GM12878 (cell line): ENCODE measurements around the gene ULK4. TPM values are rescaled to one million over a fixed set of nuclear protein-coding genes. Genes with fewer than 3 reads are reported as not detected.
"Not testable (repeated sequence)": the region's sequence is repeated elsewhere in the genome, so short reads cannot be mapped to it uniquely, and the experiment has no call there.

ENCODE experiments used
- ATAC-seq: fragments of 200-7000 bp; cut with Tn5 transposase; 3 replicates; pipeline ENCODE4 v1.9.1; 2020; ENCODE audit warnings: mild to moderate bottlenecking, moderate library complexity
- BruUV-seq: library from RNA; stranded (reverse); fragments of 400-500 nt; replicated peaks from 2 replicates; lab custom pipeline; 2021; lab: Mats Ljungman, UMichigan
- CTCF ChIA-PET: fragments of 300-600 bp; sonication (Branson Sonifier 250); formaldehyde crosslinking; extraction: SDS; loops from one replicate; lab custom pipeline; 2021; ENCODE audit warnings: inconsistent platforms; lab: Yijun Ruan, JAX
- POLR2A ChIA-PET: fragments of 350-600 bp; formaldehyde crosslinking; extraction: SDS; loops from one replicate; lab custom pipeline; 2021; ENCODE audit warnings: inconsistent platforms; lab: Charles Lee
- RAD21 ChIA-PET: fragments of 300-600 bp; sonication (Branson Sonifier 250); formaldehyde crosslinking; loops from one replicate; lab custom pipeline; 2023; ENCODE audit warnings: antibody characterized with exemption; ENCODE audit not compliant: unreplicated experiment; lab: Charles Lee
- SMC1A ChIA-PET: fragments of 300-600 bp; sonication (Branson Sonifier 250); formaldehyde crosslinking; loops from one replicate; lab custom pipeline; 2023; ENCODE audit not compliant: unreplicated experiment, uncharacterized antibody; lab: Charles Lee
- DNase-seq: peaks from one replicate; pipeline ENCODE4 v3.0.0-alpha.2; 2011; ENCODE audit warnings: low read depth, low spot score
- FAIRE-seq: peaks from 3 replicates; lab custom pipeline; 2011; peaks lifted over from hg19 to GRCh38; lab: Jason Lieb, UNC
- H2AFZ ChIP-seq: 2 replicates; pipeline ENCODE4 v1.6.0; 2011; ENCODE audit warnings: low read depth, low read length, control low read depth; ENCODE audit not compliant: control insufficient read depth
- H3K27ac ChIP-seq: 2 replicates; pipeline ENCODE4 v1.5.1; 2011; ENCODE audit warnings: control low read depth; ENCODE audit not compliant: control insufficient read depth, insufficient read depth
- H3K27me3 ChIP-seq, 2 experiments: replicated peaks in 1 of 2; 2 replicates each; pipeline versions ENCODE4 v1.6.0 to v1.6.1; 2011; ENCODE audit warnings: low read length in 1 of 2; ENCODE audit not compliant: control insufficient read depth in 2 of 2, insufficient read depth in 2 of 2
- H3K36me3 ChIP-seq, 2 experiments: 2 replicates each; pipeline ENCODE4 v1.5.1; 2011; ENCODE audit warnings: low read length in 1 of 2; ENCODE audit not compliant: control insufficient read depth in 2 of 2, insufficient read depth in 2 of 2
- H3K4me1 ChIP-seq: 2 replicates; pipeline ENCODE4 v1.6.1; 2011; ENCODE audit warnings: mild to moderate bottlenecking, low read length, moderate library complexity, mixed read lengths; ENCODE audit not compliant: control insufficient read depth, insufficient read depth
- H3K4me2 ChIP-seq: 2 replicates; pipeline ENCODE4 v1.6.0; 2011; ENCODE audit warnings: control low read depth; ENCODE audit not compliant: control insufficient read depth, insufficient read depth
- H3K4me3 ChIP-seq: fragments of 200-600 bp; sonication (generic); 2 replicates; pipeline ENCODE4 v1.5.1; 2016
- H3K79me2 ChIP-seq: 2 replicates; pipeline ENCODE4 v1.6.0; 2011; ENCODE audit warnings: low read length; ENCODE audit not compliant: control insufficient read depth, insufficient read depth
- H3K9ac ChIP-seq: 2 replicates; pipeline ENCODE4 v1.8.0; 2011; ENCODE audit warnings: low read length, control low read depth, mixed read lengths; ENCODE audit not compliant: control insufficient read depth, insufficient read depth
- H3K9me3 ChIP-seq: replicated peaks from 3 replicates; pipeline ENCODE4 v1.5.1; 2011; ENCODE audit warnings: mild to moderate bottlenecking, low read length; ENCODE audit not compliant: control insufficient read depth, insufficient read depth
- H4K20me1 ChIP-seq: 2 replicates; pipeline ENCODE4 v1.6.0; 2011; ENCODE audit not compliant: control insufficient read depth, insufficient read depth
- RAD21 ChIP-seq: IDR thresholded peaks from 2 replicates; pipeline ENCODE4 v1.6.1; 2011; ENCODE audit warnings: mild to moderate bottlenecking, low read depth, low read length, moderate library complexity; ENCODE audit not compliant: insufficient read depth
- WGBS: methylation state at CpG from one replicate; pipeline ENCODE4 v1.1.6; 2016; ENCODE audit warnings: low lambda C conversion rate; ENCODE audit not compliant: insufficient replicate concordance, insufficient coverage; ENCODE audit errors: missing lambda C conversion rate; 5-methylcytosine and 5-hydroxymethylcytosine counted together
- in situ Hi-C: fragments of 300-500 bp; cut with MboI; formaldehyde crosslinking; loops from 9 replicates; pipeline ENCODE4 v1.14.3; 2018; ENCODE audit warnings: mixed read lengths
- intact Hi-C: fragments of 100-400 bp; cut with micrococcal nuclease; formaldehyde crosslinking; loops from one replicate; pipeline ENCODE4 v1.14.2; 2022; ENCODE audit not compliant: unreplicated experiment
- polyA plus RNA-seq, 11 experiments: library from polyadenylated mRNA; depleted of rRNA in 4 of 11; unstranded in 6 of 11; stranded (reverse) in 5 of 11; fragments of >200 nt; fragmentation: Nextera tagmentation in 4 of 11; fragmentation: Illumina TruSeq in 1 of 11; extraction: Ambion mirVana in 4 of 11; extraction: Trizol in 1 of 11; gene quantifications; 1 replicate in 1 of 11; 2 replicates in 10 of 11; pipeline versions ENCODE4 v1.2.1 to v1.2.3, GENCODE V29; 2011 to 2016; ENCODE audit warnings: inconsistent platforms in 2 of 11, missing spikeins in 2 of 11, low read depth in 1 of 11
- total RNA-seq, 4 experiments: library from RNA; depleted of rRNA in 3 of 4; stranded (reverse); fragments of >200 nt in 3 of 4; fragmentation: Illumina TruSeq in 1 of 4; extraction: Trizol in 1 of 4; gene quantifications; 2 replicates each; pipeline versions ENCODE4 v1.2.1 to v1.2.3, GENCODE V29; 2013 to 2021
- TF ChIP-seq, protein P1 (sequence below), 3 experiments: IDR thresholded peaks in 2 of 3; conservative IDR thresholded peaks in 1 of 3; 2 replicates each; pipeline ENCODE4 v1.5.1; 2011; ENCODE audit warnings: low read depth in 3 of 3, low read length in 3 of 3, mild to moderate bottlenecking in 3 of 3, control low read depth in 2 of 3, moderate library complexity in 2 of 3, inconsistent platforms in 1 of 3, mixed read lengths in 1 of 3; ENCODE audit not compliant: control insufficient read depth in 2 of 3, insufficient read depth in 1 of 3; ENCODE audit errors: extremely low read depth in 1 of 3
- TF ChIP-seq, protein P2 (sequence below): fragments of 450-650 bp; IDR thresholded peaks from 2 replicates; pipeline ENCODE4 v1.6.1; 2017; ENCODE audit warnings: mild to moderate bottlenecking

ULK4 gene
- total and polyA plus RNA-seq, 10 of the 15 experiments (the other 5 are each of a cell fraction or from before 2014, with no cell fraction given) = 3.5 to 7.6 (median 6.3) TPM

DNA sequence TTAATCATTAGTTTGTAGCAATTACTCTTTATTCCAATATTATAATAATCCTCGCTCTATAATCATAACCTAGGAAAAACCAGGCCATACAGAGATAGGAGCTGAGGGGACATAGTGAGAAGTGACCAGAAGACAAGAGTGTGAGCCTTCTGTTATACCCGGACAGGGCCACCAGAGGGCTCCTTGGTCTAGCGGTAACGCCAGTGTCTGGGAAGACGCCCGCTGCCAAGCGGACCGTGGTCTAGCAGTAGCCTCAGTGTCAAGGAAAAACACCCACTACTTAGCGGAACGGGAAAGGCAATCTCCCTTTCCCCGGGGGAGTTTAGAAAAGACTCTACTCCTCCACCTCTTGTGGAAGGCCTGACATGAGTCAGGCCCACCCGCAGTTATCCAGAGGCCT, 266.1 kb downstream of the ULK4 start:
- intact Hi-C loops = loop anchor here (5.0 kb wide), 1 partner anchor 186 kb away; no protein-coding TSS in a partner anchor
- CTCF ChIA-PET = interaction anchor here (1.1 kb wide), 1 partner anchor 8 kb away, joined by 3 read pairs; no protein-coding TSS in a partner anchor
- H2AFZ ChIP-seq, H3K4me2 ChIP-seq, H3K9ac ChIP-seq, FAIRE-seq, H3K36me3 ChIP-seq, DNase-seq, H3K27ac ChIP-seq, H3K4me1 ChIP-seq, H4K20me1 ChIP-seq, BruUV-seq, RAD21 ChIA-PET, H3K9me3 ChIP-seq, H3K27me3 ChIP-seq, H3K4me3 ChIP-seq, POLR2A ChIA-PET, H3K79me2 ChIP-seq, SMC1A ChIA-PET, in situ Hi-C loops, ATAC-seq: not testable (repeated sequence)
- TF ChIP-seq, protein P1, sequence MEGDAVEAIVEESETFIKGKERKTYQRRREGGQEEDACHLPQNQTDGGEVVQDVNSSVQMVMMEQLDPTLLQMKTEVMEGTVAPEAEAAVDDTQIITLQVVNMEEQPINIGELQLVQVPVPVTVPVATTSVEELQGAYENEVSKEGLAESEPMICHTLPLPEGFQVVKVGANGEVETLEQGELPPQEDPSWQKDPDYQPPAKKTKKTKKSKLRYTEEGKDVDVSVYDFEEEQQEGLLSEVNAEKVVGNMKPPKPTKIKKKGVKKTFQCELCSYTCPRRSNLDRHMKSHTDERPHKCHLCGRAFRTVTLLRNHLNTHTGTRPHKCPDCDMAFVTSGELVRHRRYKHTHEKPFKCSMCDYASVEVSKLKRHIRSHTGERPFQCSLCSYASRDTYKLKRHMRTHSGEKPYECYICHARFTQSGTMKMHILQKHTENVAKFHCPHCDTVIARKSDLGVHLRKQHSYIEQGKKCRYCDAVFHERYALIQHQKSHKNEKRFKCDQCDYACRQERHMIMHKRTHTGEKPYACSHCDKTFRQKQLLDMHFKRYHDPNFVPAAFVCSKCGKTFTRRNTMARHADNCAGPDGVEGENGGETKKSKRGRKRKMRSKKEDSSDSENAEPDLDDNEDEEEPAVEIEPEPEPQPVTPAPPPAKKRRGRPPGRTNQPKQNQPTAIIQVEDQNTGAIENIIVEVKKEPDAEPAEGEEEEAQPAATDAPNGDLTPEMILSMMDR (IDR thresholded peaks at IDR 0.05 in 2 of 3, conservative IDR thresholded peaks at IDR 0.05 in 1 of 3; ENCODE audit: control insufficient read depth in 2 of 3, extremely low read depth in 1 of 3, insufficient read depth in 1 of 3, low read depth in 3 of 3, low read length in 3 of 3) = peak in 1 of 3 experiments; percentile 16; a peak in 1 of 6 replicates
- TF ChIP-seq RAD21 = 0 out of 2 replicates have a peak, but pooled peaks have one; percentile 13
- TF ChIP-seq, protein P2, sequence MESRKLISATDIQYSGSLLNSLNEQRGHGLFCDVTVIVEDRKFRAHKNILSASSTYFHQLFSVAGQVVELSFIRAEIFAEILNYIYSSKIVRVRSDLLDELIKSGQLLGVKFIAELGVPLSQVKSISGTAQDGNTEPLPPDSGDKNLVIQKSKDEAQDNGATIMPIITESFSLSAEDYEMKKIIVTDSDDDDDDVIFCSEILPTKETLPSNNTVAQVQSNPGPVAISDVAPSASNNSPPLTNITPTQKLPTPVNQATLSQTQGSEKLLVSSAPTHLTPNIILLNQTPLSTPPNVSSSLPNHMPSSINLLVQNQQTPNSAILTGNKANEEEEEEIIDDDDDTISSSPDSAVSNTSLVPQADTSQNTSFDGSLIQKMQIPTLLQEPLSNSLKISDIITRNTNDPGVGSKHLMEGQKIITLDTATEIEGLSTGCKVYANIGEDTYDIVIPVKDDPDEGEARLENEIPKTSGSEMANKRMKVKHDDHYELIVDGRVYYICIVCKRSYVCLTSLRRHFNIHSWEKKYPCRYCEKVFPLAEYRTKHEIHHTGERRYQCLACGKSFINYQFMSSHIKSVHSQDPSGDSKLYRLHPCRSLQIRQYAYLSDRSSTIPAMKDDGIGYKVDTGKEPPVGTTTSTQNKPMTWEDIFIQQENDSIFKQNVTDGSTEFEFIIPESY = peak; percentile 97
- 81% methylated on average over 12 of the region's 12 CpGs for WGBS
